ENCODE measurements around the gene FHAD1.

Gene FHAD1

GRCh38 chr1:15323989-15324868 is 77.2 kb downstream of the FHAD1 start:
- TF ChIP-seq CTCF (IDR thresholded peaks at IDR 0.05), result no peak
- H3K36me3 ChIP-seq (ENCODE audit: control insufficient read depth, insufficient read depth, low read length), result no peaks in the 10 kb centered on the region
- no peak overlapping the region for H3K4me2 ChIP-seq (ENCODE audit: low read length)
- H3K27ac ChIP-seq, result no peak overlapping the region
- no peaks in the 10 kb centered on the region for H3K79me2 ChIP-seq
- no peak overlapping the region for H3K9ac ChIP-seq
- no peaks in the 10 kb centered on the region for H3K27me3 ChIP-seq (ENCODE audit: control insufficient read depth, insufficient read depth, low read length)
- peaks cover 2% of the 10 kb centered on the region for H3K4me1 ChIP-seq
- H2AFZ ChIP-seq, result no peak overlapping the region
- H3K9me3 ChIP-seq (ENCODE audit: control insufficient read depth, low read length), result no peaks in the 10 kb centered on the region
- H3K4me3 ChIP-seq (ENCODE audit: low read depth, low read length), result no peak overlapping the region

GRCh38 chr1:15324869-15325335 is 77.9 kb downstream of the FHAD1 start:
- no peak overlapping the region for H3K4me3 ChIP-seq (ENCODE audit: low read depth, low read length)
- H2AFZ ChIP-seq, result no peak overlapping the region
- no peaks in the 10 kb centered on the region for H3K79me2 ChIP-seq
- H3K36me3 ChIP-seq (ENCODE audit: control insufficient read depth, insufficient read depth, low read length), result no peaks in the 10 kb centered on the region
- no peaks in the 10 kb centered on the region for H3K9me3 ChIP-seq (ENCODE audit: control insufficient read depth, low read length)
- no peak overlapping the region for H3K9ac ChIP-seq
- H3K27me3 ChIP-seq (ENCODE audit: control insufficient read depth, insufficient read depth, low read length), result no peaks in the 10 kb centered on the region
- H3K4me2 ChIP-seq (ENCODE audit: low read length), result no peak overlapping the region
- no peak overlapping the region for H3K27ac ChIP-seq
- TF ChIP-seq CTCF (IDR thresholded peaks at IDR 0.05), result no peak
- peaks cover 2% of the 10 kb centered on the region for H3K4me1 ChIP-seq

- Histone ChIP-seq H3K27ac (no peak overlapping the region), H3K79me2 (no peaks in the 10 kb centered on the region), H3K4me3 (ENCODE audit: low read depth, low read length) (no peak overlapping the region), H3K9me3 (ENCODE audit: control insufficient read depth, low read length) (no peaks in the 10 kb centered on the region), H3K36me3 (ENCODE audit: control insufficient read depth, insufficient read depth, low read length) (no peaks in the 10 kb centered on the region), H2AFZ (no peak overlapping the region), H3K4me2 (ENCODE audit: low read length) (no peak overlapping the region), H3K9ac (no peak overlapping the region), H3K27me3 (ENCODE audit: control insufficient read depth, insufficient read depth, low read length) (no peaks in the 10 kb centered on the region), H3K4me1 (peaks cover 2% of the 10 kb centered on the region)
- no peak for TF ChIP-seq CTCF (IDR thresholded peaks at IDR 0.05)
Measured at GRCh38 chr1:15325375-15326085, 78.5 kb downstream of the FHAD1 start.

- Histone ChIP-seq H3K9ac (no peak overlapping the region), H3K27ac (no peak overlapping the region), H3K4me1 (peaks cover 2% of the 10 kb centered on the region), H2AFZ (no peak overlapping the region), H3K4me2 (ENCODE audit: low read length) (no peak overlapping the region), H3K79me2 (no peaks in the 10 kb centered on the region), H3K27me3 (ENCODE audit: control insufficient read depth, insufficient read depth, low read length) (no peaks in the 10 kb centered on the region), H3K9me3 (ENCODE audit: control insufficient read depth, low read length) (no peaks in the 10 kb centered on the region), H3K36me3 (ENCODE audit: control insufficient read depth, insufficient read depth, low read length) (no peaks in the 10 kb centered on the region), H3K4me3 (ENCODE audit: low read depth, low read length) (no peak overlapping the region)
- TF ChIP-seq CTCF (IDR thresholded peaks at IDR 0.05), result no peak
Measured at GRCh38 chr1:15326691-15327588, 79.9 kb downstream of the FHAD1 start.

Measured in parathyroid adenoma (tissue), 2 donors.